Measurements from ENCODE around the gene PITRM1. TPM values are rescaled to one million over a fixed set of nuclear protein-coding genes. Genes with fewer than 3 reads are reported as not detected.
"Not testable (repeated sequence)": the region's sequence is repeated elsewhere in the genome, so short reads cannot be mapped to it uniquely, and the experiment has no call there.

PITRM1 gene
- total RNA-seq, 5 donors from 2014 or later (not counting 1 experiment from before 2014, with no cell fraction given): 73.9 to 89.5 (median 81.0) TPM

DNA sequence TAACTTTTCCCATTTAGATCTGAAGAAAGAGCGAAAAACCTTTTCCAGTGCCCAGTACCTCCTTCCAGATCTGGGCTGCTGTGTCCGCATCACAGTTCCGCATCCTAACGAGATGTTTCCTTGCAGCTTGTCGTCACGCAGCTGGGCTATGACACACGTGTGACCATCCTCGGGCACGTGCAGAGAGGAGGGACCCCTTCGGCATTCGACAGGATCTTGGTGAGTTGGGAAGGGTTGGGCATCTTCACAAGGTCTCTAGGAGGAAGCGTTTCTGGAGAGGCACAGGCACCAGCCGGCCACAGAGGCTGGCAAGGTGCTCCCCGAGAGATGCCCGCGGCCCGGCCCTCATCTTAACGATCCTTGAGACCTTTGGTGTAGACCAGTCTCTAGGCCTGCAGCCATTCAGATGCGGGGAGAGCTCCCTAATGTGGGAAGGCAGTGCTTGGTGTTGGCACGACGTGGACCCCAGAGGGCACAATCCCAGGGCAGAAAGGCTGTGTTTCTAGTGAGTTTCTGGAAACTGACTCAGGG lies 63.9 kb downstream of the PITRM1 start:
- no peak for ATAC-seq (replicated peaks in 1 of 4)
- 96% methylated on average over 21 of the region's 21 CpGs for WGBS (ENCODE audit: insufficient coverage)
- H3K27ac Mint-ChIP-seq: no peak overlapping the region
- H3K4me3 ChIP-seq (ENCODE audit: control insufficient read depth in 1 of 2, extremely low read depth in 1 of 2, low read length in 1 of 2): no peak overlapping the region
- CTCF ChIA-PET: no interaction called here
- no peak overlapping the region for H3K4me3 Mint-ChIP-seq
- POLR2A ChIA-PET: no interaction called here
- no peaks in the 10 kb centered on the region for H3K27me3 ChIP-seq (replicated peaks in 1 of 2; ENCODE audit: control insufficient read depth in 2 of 2, extremely low read depth in 1 of 2, insufficient read depth in 2 of 2, low read length in 1 of 2)
- no peaks in the 10 kb centered on the region for H3K9me3 ChIP-seq
- no peaks in the 10 kb centered on the region for H3K4me1 Mint-ChIP-seq
- no peaks in the 10 kb centered on the region for H3K27me3 Mint-ChIP-seq
- peaks cover 36 to 85% of the 10 kb centered on the region in 2 donors for H3K36me3 ChIP-seq (ENCODE audit: control insufficient read depth in 2 of 2, extremely low read depth in 1 of 2, insufficient read depth in 1 of 2, low read length in 1 of 2)
- DNase-seq: no peak
- H3K27ac ChIP-seq (ENCODE audit: low read length): no peak overlapping the region
- no peaks in the 10 kb centered on the region for H3K9me3 Mint-ChIP-seq
- peaks cover 69% of the 10 kb centered on the region for H3K36me3 Mint-ChIP-seq
- no peaks in the 10 kb centered on the region for H3K4me1 ChIP-seq (ENCODE audit: control insufficient read depth in 1 of 2, extremely low read depth in 1 of 2, insufficient read depth in 2 of 2, low read length in 2 of 2)

DNA sequence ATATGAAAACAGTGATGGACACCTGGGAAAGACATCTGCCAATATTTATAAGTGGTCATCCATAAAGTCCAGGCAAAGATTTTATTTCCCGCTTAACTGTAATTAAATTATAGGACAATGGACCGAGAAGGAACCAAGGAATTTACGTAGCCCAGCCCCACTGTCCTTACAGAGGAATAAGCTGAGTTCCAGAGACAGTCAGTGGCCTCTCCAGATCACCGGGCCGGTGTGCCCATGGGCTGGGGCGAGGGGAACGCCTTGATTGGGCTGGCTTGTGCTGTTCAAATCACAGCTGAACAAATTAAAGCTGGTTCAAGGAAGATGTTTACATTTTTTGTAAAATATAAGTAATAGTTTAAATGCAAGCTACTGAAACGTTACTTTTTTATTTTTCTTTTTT lies 64.5 kb downstream of the PITRM1 start:
- no peak for ATAC-seq (replicated peaks in 1 of 4)
- POLR2A ChIA-PET: no interaction called here
- Histone ChIP-seq H3K27ac (ENCODE audit: low read length) (no peak overlapping the region), H3K27me3 (replicated peaks in 1 of 2; ENCODE audit: control insufficient read depth in 2 of 2, extremely low read depth in 1 of 2, insufficient read depth in 2 of 2, low read length in 1 of 2) (no peaks in the 10 kb centered on the region), H3K36me3 (ENCODE audit: control insufficient read depth in 2 of 2, extremely low read depth in 1 of 2, insufficient read depth in 1 of 2, low read length in 1 of 2) (peaks cover 34 to 85% of the 10 kb centered on the region in 2 donors), H3K9me3 (no peaks in the 10 kb centered on the region), H3K4me1 (ENCODE audit: control insufficient read depth in 1 of 2, extremely low read depth in 1 of 2, insufficient read depth in 2 of 2, low read length in 2 of 2) (no peaks in the 10 kb centered on the region), H3K4me3 (ENCODE audit: control insufficient read depth in 1 of 2, extremely low read depth in 1 of 2, low read length in 1 of 2) (no peak overlapping the region)
- Mint-ChIP-seq H3K9me3 (no peaks in the 10 kb centered on the region), H3K4me1 (no peaks in the 10 kb centered on the region), H3K4me3 (no peak overlapping the region), H3K27me3 (no peaks in the 10 kb centered on the region), H3K36me3 (peaks cover 68% of the 10 kb centered on the region), H3K27ac (no peak overlapping the region)
- WGBS (ENCODE audit: insufficient coverage): 88% methylated on average over 3 of the region's 8 CpGs
- CTCF ChIA-PET: no interaction called here
- DNase-seq: no peak

DNA sequence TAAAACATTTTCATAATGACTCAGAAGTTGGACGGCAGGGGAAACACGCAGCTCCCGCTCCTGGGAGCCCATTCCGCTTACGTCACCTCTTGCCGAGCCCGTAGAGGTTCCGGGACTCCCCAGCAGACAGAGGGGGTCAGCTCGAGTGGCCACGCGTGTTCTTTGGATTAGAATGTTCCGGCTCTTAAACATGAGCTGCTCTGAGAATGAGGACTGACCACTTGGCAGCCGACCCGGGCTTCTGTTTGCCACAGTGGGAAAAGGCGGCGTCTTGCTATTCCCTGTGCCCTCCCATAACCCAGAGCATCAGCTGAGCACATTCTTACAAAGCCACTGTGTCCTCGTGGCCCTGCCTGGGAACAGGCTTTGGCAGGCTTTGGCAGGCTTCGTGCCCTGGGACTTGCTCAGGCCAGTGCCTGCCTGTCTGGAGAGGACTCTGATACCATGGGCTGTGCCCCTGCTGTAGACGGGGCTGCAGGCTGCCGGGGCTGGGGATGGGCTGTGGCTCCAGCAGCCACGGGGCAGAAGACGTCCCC lies 65.1 kb downstream of the PITRM1 start:
- Histone ChIP-seq H3K9me3 (no peaks in the 10 kb centered on the region), H3K27ac (ENCODE audit: low read length) (no peak overlapping the region), H3K27me3 (replicated peaks in 1 of 2; ENCODE audit: control insufficient read depth in 2 of 2, extremely low read depth in 1 of 2, insufficient read depth in 2 of 2, low read length in 1 of 2) (no peaks in the 10 kb centered on the region), H3K36me3 (ENCODE audit: control insufficient read depth in 2 of 2, extremely low read depth in 1 of 2, insufficient read depth in 1 of 2, low read length in 1 of 2) (peaks cover 29 to 86% of the 10 kb centered on the region in 2 donors), H3K4me1 (ENCODE audit: control insufficient read depth in 1 of 2, extremely low read depth in 1 of 2, insufficient read depth in 2 of 2, low read length in 2 of 2) (no peaks in the 10 kb centered on the region), H3K4me3 (ENCODE audit: control insufficient read depth in 1 of 2, extremely low read depth in 1 of 2, low read length in 1 of 2) (no peak overlapping the region)
- H3K9me3 Mint-ChIP-seq: no peaks in the 10 kb centered on the region
- POLR2A ChIA-PET: no interaction called here
- H3K4me1 Mint-ChIP-seq: no peaks in the 10 kb centered on the region
- no peak overlapping the region for H3K27ac Mint-ChIP-seq
- CTCF ChIA-PET: no interaction called here
- no peak for DNase-seq
- H3K4me3 Mint-ChIP-seq: no peak overlapping the region
- peaks cover 66% of the 10 kb centered on the region for H3K36me3 Mint-ChIP-seq
- ATAC-seq (replicated peaks in 1 of 4): no peak
- no peaks in the 10 kb centered on the region for H3K27me3 Mint-ChIP-seq
- WGBS (ENCODE audit: insufficient coverage): 96% methylated on average over 20 of the region's 22 CpGs

DNA sequence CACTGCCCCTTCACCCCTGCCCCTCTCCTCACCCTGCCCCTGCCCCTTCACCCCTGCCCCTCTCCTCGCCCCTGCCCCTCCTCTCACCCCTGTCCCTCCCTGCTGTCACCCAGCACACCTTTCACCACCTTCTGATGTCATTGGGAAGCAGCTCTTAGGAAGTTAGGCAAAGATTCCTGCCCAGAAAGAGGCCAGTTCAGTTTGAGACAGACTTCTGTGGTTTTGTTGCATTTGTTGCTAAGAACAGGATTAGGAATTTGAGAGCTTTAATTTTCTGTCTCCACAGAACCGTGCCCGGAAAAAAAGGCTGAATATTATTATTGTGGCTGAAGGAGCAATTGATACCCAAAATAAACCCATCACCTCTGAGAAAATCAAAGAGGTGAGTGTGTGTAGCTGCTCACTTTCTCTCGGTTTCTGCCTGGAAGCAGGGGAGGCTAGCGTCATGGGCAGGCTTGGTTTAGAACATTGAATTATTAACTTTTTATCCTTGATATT lies 65.6 kb downstream of the PITRM1 start:
- H3K27ac Mint-ChIP-seq: no peak overlapping the region
- CTCF ChIA-PET: no interaction called here
- no peaks in the 10 kb centered on the region for H3K27me3 Mint-ChIP-seq
- ATAC-seq (replicated peaks in 1 of 4) (no peak), DNase-seq (no peak)
- no peaks in the 10 kb centered on the region for H3K4me1 Mint-ChIP-seq
- Histone ChIP-seq H3K27ac (ENCODE audit: low read length) (no peak overlapping the region), H3K4me1 (ENCODE audit: control insufficient read depth in 1 of 2, extremely low read depth in 1 of 2, insufficient read depth in 2 of 2, low read length in 2 of 2) (no peaks in the 10 kb centered on the region), H3K27me3 (replicated peaks in 1 of 2; ENCODE audit: control insufficient read depth in 2 of 2, extremely low read depth in 1 of 2, insufficient read depth in 2 of 2, low read length in 1 of 2) (no peaks in the 10 kb centered on the region), H3K4me3 (ENCODE audit: control insufficient read depth in 1 of 2, extremely low read depth in 1 of 2, low read length in 1 of 2) (no peak overlapping the region), H3K36me3 (ENCODE audit: control insufficient read depth in 2 of 2, extremely low read depth in 1 of 2, insufficient read depth in 1 of 2, low read length in 1 of 2) (peaks cover 28 to 81% of the 10 kb centered on the region in 2 donors), H3K9me3 (no peaks in the 10 kb centered on the region)
- no peaks in the 10 kb centered on the region for H3K9me3 Mint-ChIP-seq
- POLR2A ChIA-PET: no interaction called here
- peaks cover 63% of the 10 kb centered on the region for H3K36me3 Mint-ChIP-seq
- H3K4me3 Mint-ChIP-seq: no peak overlapping the region
- WGBS (ENCODE audit: insufficient coverage): no CpG with 5 or more reads among the region's 5 CpGs

DNA sequence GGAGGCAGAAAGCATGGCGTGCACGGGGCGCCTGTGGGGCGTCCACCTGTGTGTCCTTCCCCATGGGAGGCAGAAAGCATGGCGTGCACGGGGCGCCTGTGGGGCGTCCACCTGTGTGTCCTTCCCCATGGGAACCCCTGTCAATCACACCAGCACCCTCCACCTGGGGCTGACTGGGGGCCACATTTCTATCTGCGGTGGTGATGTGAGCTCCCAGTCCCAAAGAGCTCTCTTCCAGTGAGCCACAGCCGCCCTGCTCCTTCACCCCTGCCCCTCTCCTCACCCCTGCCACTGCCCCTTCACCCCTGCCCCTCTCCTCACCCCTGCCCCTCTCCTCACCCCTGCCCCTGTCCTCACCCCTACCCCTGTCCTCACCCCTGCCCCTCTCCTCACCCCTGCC lies 66.3 kb downstream of the PITRM1 start:
- H3K4me3 ChIP-seq (ENCODE audit: control insufficient read depth in 1 of 2, extremely low read depth in 1 of 2, low read length in 1 of 2); H3K27me3 Mint-ChIP-seq; H3K4me3 Mint-ChIP-seq; H3K9me3 Mint-ChIP-seq; H3K9me3 ChIP-seq; H3K27ac ChIP-seq (ENCODE audit: low read length); H3K4me1 Mint-ChIP-seq; H3K27ac Mint-ChIP-seq; H3K27me3 ChIP-seq (replicated peaks in 1 of 2; ENCODE audit: control insufficient read depth in 2 of 2, extremely low read depth in 1 of 2, insufficient read depth in 2 of 2, low read length in 1 of 2); ATAC-seq (replicated peaks in 1 of 4); H3K4me1 ChIP-seq (ENCODE audit: control insufficient read depth in 1 of 2, extremely low read depth in 1 of 2, insufficient read depth in 2 of 2, low read length in 2 of 2); DNase-seq; CTCF ChIA-PET; POLR2A ChIA-PET: not testable (repeated sequence)
- 100% methylated on average over 2 of the region's 10 CpGs for WGBS (ENCODE audit: insufficient coverage)
- peaks cover 62% of the 10 kb centered on the region for H3K36me3 Mint-ChIP-seq
- H3K36me3 ChIP-seq (ENCODE audit: control insufficient read depth in 2 of 2, extremely low read depth in 1 of 2, insufficient read depth in 1 of 2, low read length in 1 of 2): peaks cover 23 to 80% of the 10 kb centered on the region in 2 donors

DNA sequence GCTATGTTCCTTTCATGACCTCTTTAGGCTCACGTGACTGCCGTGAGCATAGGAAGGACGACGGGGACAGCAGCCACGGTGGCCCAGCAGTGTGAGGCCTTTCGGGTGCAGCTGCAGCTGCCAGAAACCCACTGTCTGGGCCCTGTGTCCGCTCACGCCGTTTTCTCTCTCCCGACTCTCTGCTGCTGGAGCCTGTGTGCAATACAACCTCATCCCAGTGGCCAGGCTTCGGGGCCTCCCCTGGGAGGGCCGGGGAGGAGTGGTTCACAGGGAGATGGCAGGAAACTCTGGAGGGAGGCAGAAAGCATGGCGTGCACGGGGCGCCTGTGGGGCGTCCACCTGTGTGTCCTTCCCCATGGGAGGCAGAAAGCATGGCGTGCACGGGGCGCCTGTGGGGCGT lies 66.7 kb downstream of the PITRM1 start:
- no peak overlapping the region for H3K27ac ChIP-seq (ENCODE audit: low read length)
- POLR2A ChIA-PET: no interaction called here
- Mint-ChIP-seq H3K27me3 (no peaks in the 10 kb centered on the region), H3K9me3 (no peaks in the 10 kb centered on the region), H3K4me1 (no peaks in the 10 kb centered on the region), H3K36me3 (peaks cover 62% of the 10 kb centered on the region), H3K27ac (no peak overlapping the region), H3K4me3 (no peak overlapping the region)
- peaks cover 23 to 80% of the 10 kb centered on the region in 2 donors for H3K36me3 ChIP-seq (ENCODE audit: control insufficient read depth in 2 of 2, extremely low read depth in 1 of 2, insufficient read depth in 1 of 2, low read length in 1 of 2)
- H3K9me3 ChIP-seq: no peaks in the 10 kb centered on the region
- H3K4me1 ChIP-seq (ENCODE audit: control insufficient read depth in 1 of 2, extremely low read depth in 1 of 2, insufficient read depth in 2 of 2, low read length in 2 of 2): no peaks in the 10 kb centered on the region
- DNase-seq: no peak
- H3K27me3 ChIP-seq (replicated peaks in 1 of 2; ENCODE audit: control insufficient read depth in 2 of 2, extremely low read depth in 1 of 2, insufficient read depth in 2 of 2, low read length in 1 of 2): no peaks in the 10 kb centered on the region
- peak in 1 of 4 experiments; percentile 13 for ATAC-seq (replicated peaks in 1 of 4)
- WGBS (ENCODE audit: insufficient coverage): 93% methylated on average over 13 of the region's 20 CpGs
- CTCF ChIA-PET: no interaction called here
- no peak overlapping the region for H3K4me3 ChIP-seq (ENCODE audit: control insufficient read depth in 1 of 2, extremely low read depth in 1 of 2, low read length in 1 of 2)

DNA sequence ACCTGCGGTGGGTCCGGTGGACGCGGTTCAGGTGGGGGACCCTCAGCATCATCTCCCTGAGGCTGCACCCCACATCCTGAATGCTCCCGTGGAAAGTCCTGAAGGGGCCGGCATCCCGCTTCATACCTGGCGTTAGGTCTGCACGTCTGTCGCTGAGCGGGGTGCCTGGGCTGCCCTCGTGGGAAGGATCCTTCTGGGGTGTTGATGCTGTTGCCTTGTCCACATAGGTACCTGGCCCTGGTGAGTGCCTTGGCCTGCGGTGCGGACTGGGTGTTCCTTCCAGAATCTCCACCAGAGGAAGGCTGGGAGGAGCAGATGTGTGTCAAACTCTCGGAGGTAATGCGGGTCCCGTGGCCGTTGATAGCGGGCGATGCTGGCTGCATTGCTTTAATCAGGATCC lies 67.4 kb downstream of the PITRM1 start:
- Mint-ChIP-seq H3K4me3 (no peak overlapping the region), H3K27me3 (no peaks in the 10 kb centered on the region), H3K9me3 (no peaks in the 10 kb centered on the region), H3K4me1 (no peaks in the 10 kb centered on the region), H3K36me3 (peaks cover 61% of the 10 kb centered on the region), H3K27ac (no peak overlapping the region)
- ChIA-PET CTCF (no interaction called here), POLR2A (no interaction called here)
- H3K4me1 ChIP-seq (ENCODE audit: control insufficient read depth in 1 of 2, extremely low read depth in 1 of 2, insufficient read depth in 2 of 2, low read length in 2 of 2): no peaks in the 10 kb centered on the region
- WGBS (ENCODE audit: insufficient coverage): 89% methylated on average over 19 of the region's 20 CpGs
- H3K27me3 ChIP-seq (replicated peaks in 1 of 2; ENCODE audit: control insufficient read depth in 2 of 2, extremely low read depth in 1 of 2, insufficient read depth in 2 of 2, low read length in 1 of 2): no peaks in the 10 kb centered on the region
- H3K4me3 ChIP-seq (ENCODE audit: control insufficient read depth in 1 of 2, extremely low read depth in 1 of 2, low read length in 1 of 2): no peak overlapping the region
- H3K36me3 ChIP-seq (ENCODE audit: control insufficient read depth in 2 of 2, extremely low read depth in 1 of 2, insufficient read depth in 1 of 2, low read length in 1 of 2): peaks cover 23 to 82% of the 10 kb centered on the region in 2 donors
- no peaks in the 10 kb centered on the region for H3K9me3 ChIP-seq
- no peak for ATAC-seq (replicated peaks in 1 of 4)
- no peak overlapping the region for H3K27ac ChIP-seq (ENCODE audit: low read length)
- DNase-seq: no peak
